GM13977 (cell line): ENCODE results near the gene AAMDC.
"Not testable (repeated sequence)": the region's sequence is repeated elsewhere in the genome, so short reads cannot be mapped to it uniquely, and the experiment has no call there.

Source experiments
- DNase-seq: peaks from one replicate; pipeline ENCODE4 v3.0.0; 2012; ENCODE audit warnings: low spot score
- in situ Hi-C: fragments of 300-500 bp; cut with MboI; formaldehyde crosslinking; loops from one replicate; pipeline ENCODE4 v1.12.0; 2022; ENCODE audit warnings: low sequenced_read_pairs, low pct_unique_long_range_greater_than_20kb, mixed read lengths, inconsistent platforms; ENCODE audit not compliant: unreplicated experiment
- TF ChIP-seq, protein P1 (sequence below): IDR thresholded peaks from 2 replicates; pipeline ENCODE4 v1.5.1; 2012; ENCODE audit warnings: mild to moderate bottlenecking, control low read depth; ENCODE audit not compliant: insufficient read depth; ENCODE audit errors: extremely low read depth, missing control alignments

AAMDC gene

DNA sequence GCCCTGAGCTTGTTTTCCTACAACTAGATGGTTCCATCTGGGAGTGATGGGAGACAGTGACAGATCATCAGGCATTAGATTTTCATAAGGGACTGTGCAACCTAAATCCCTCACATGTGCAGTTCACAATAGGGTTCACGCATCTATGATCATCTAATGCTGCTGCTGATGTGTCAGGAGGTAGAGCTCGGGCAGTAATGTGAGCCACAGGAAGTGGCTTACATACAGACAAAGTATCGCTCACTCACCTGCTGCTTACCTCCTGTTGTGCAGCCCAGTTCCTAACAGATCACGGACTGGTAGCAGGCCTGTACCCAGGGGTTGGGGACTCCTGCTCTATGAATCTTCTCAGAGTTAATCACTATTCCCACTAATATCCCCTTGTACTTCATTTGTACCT, 12.4 kb downstream of the AAMDC start:
- TF ChIP-seq, protein P1, sequence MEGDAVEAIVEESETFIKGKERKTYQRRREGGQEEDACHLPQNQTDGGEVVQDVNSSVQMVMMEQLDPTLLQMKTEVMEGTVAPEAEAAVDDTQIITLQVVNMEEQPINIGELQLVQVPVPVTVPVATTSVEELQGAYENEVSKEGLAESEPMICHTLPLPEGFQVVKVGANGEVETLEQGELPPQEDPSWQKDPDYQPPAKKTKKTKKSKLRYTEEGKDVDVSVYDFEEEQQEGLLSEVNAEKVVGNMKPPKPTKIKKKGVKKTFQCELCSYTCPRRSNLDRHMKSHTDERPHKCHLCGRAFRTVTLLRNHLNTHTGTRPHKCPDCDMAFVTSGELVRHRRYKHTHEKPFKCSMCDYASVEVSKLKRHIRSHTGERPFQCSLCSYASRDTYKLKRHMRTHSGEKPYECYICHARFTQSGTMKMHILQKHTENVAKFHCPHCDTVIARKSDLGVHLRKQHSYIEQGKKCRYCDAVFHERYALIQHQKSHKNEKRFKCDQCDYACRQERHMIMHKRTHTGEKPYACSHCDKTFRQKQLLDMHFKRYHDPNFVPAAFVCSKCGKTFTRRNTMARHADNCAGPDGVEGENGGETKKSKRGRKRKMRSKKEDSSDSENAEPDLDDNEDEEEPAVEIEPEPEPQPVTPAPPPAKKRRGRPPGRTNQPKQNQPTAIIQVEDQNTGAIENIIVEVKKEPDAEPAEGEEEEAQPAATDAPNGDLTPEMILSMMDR, result no peak
- DNase-seq, result no peak
- in situ Hi-C loops, result no loop called here

DNA sequence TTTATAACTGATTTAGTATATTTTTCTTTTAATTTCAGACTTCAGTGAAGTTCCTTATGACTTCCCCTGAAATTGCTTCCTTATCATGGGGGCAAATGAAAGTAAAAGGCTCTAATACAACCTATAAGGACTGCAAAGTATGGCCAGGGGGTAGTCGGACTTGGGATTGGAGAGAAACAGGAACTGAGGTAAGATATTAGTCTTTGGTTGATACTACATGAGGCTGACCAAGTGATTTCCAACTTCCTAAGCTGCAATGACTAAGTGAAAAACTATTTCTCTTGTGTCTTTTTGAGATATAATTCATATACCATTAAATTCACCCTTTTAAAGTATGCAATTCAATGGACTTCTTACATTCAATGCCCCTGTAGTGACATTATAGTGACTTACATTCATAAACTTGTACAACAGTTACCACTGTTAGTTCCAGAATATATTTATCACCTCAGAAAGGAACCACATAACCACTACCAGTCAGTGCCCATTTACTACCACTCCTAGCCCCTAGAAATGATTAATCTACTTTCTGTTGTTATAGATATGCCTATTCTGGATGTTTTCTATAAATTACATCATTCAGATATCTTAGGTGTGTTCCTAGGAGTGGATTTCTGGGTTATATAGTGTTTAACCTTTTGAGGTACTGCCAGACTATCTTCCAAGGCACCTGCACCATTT, 21.6 kb downstream of the AAMDC start:
- TF ChIP-seq, protein P1, result no peak
- no peak for DNase-seq
- in situ Hi-C loops, result no loop called here

GRCh38 chr11:77843700-77844099, 22.8 kb downstream of the AAMDC start:
- DNase-seq, in situ Hi-C loops: not testable (repeated sequence)

DNA sequence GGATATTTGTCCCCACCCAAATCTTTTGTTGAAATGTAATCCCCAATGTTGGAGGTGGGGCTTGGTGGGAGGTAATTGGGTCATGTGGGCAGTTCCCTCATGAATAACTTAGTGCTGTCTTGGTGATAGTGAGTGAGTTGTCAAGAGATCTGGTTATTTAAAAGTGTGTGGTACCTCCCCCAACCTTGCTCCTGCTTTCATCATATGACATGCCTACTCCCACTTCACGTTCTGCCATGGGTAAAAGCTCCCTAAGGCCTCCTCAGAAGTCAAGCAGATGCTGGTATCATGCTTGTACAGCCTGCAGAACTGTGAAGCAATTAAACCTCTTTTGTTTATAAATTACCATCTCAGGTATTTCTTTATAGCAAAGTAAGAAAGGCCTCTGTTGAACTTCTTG, 30.6 kb downstream of the AAMDC start:
- TF ChIP-seq, protein P1, result no peak
- in situ Hi-C loops, result no loop called here
- no peak for DNase-seq

DNA sequence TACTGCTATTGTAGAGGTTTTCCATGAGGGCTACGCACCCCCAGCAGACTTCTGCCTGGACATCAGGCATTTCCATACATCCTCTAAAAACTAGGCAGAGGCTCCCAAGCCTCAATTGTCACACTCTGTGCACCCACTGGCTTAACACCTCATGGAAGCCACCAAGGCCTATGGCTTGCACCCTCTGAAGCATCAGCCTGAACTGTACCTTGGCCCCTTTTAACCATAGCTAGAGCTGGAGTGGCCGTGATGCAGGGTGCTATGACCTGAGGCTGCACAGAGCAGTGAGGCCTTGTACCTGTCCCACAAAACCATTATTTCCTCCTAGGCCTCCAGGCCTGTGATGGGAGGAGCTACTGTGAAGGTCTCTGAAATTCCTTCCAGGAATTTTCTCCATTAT, 33.9 kb downstream of the AAMDC start:
- TF ChIP-seq, protein P1, result no peak
- in situ Hi-C loops, result no loop called here
- DNase-seq, result no peak

GRCh38 chr11:77857906-77858457, 37.0 kb downstream of the AAMDC start:
- DNase-seq, in situ Hi-C loops: not testable (repeated sequence)

DNA sequence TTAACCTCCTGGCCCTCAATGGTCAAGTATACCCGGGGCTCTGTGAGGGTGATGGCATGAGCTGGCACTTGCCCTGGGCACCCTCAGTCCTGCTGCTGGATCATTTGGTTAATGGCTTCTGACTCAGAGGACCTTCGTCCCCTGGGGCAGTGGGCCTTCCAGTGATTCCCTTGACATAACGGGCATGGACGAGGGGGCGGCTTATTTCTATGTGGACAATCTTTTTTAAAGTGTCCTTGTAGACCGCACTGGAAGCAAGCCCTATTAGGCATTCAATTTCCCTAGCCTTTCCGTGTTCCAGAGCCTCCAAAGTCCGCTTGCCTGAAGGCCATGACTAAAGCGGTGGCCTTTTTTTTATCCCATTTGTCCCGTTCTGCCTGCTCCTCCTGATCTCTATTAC, 40.5 kb downstream of the AAMDC start:
- DNase-seq, in situ Hi-C loops: not testable (repeated sequence)

GRCh38 chr11:77865805-77866204, 44.9 kb downstream of the AAMDC start:
- TF ChIP-seq, protein P1, result no peak
- DNase-seq, result no peak
- in situ Hi-C loops, result no loop called here
